Suprapubic skin (tissue), 3 donors: ENCODE measurements around the gene TRIM37.

Experiments
- POLR2A ChIP-seq, 2 donors: fragments of 450-650 bp; IDR thresholded peaks; one replicate each; pipeline ENCODE4 v1.6.1; 2017; ENCODE audit warnings: antibody characterized with exemption in 2 of 2, mild to moderate bottlenecking in 2 of 2, moderate library complexity in 2 of 2
- TF ChIP-seq, protein P1 (sequence below), 2 donors: fragments of 200-600 bp in 1 of 2; fragments of 450-650 bp in 1 of 2; sonication (generic) in 1 of 2; IDR thresholded peaks; one replicate each; pipeline ENCODE4 v1.5.1; 2016 to 2019; ENCODE audit warnings: antibody characterized with exemption in 2 of 2, mild to moderate bottlenecking in 1 of 2, moderate library complexity in 1 of 2

DNA sequence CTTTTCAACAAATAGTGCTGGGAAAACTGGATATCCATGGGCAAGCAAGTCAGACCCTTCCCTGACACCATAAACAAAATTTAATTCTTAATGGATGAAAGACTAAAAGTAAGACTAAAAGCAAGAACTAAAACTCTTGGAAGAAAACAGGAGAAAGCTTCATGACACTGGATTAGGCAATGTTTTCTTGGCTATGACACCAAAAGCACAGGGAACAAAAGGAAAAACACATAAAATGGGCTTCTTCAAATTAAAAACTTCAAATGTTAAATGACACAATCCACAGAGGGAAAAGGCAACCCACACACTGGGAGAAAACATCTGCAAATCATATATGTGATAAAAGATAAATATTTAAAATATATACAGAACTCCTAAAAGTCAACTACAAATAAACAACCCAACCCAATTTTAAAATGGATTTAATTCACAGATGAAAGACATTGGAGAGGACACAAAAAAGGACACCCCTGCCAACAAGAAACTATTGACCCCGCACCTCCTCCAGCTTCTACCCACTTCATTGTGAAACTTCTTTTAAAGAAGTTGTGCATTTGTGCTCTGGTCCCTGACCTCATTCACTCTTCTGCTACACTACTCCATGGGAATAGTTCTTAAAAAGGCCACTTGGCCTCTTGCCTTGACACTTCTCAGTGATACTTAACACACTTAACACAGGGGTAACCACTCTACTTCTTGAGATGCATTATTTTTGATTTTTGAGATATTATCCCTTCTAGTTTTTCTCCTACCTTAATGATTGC lies 80.3 kb downstream of the TRIM37 start:
- TF ChIP-seq, protein P1, sequence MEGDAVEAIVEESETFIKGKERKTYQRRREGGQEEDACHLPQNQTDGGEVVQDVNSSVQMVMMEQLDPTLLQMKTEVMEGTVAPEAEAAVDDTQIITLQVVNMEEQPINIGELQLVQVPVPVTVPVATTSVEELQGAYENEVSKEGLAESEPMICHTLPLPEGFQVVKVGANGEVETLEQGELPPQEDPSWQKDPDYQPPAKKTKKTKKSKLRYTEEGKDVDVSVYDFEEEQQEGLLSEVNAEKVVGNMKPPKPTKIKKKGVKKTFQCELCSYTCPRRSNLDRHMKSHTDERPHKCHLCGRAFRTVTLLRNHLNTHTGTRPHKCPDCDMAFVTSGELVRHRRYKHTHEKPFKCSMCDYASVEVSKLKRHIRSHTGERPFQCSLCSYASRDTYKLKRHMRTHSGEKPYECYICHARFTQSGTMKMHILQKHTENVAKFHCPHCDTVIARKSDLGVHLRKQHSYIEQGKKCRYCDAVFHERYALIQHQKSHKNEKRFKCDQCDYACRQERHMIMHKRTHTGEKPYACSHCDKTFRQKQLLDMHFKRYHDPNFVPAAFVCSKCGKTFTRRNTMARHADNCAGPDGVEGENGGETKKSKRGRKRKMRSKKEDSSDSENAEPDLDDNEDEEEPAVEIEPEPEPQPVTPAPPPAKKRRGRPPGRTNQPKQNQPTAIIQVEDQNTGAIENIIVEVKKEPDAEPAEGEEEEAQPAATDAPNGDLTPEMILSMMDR (IDR thresholded peaks at IDR 0.05) = no peak
- TF ChIP-seq POLR2A (IDR thresholded peaks at IDR 0.05) = no peak
